ENCODE data around the gene PTPRN.

Gene PTPRN

GRCh38 chr2:219286436-219287115 lies 22.6 kb downstream of the PTPRN start:
- DNase-seq, result no peak

GRCh38 chr2:219285894-219286425 lies 23.2 kb downstream of the PTPRN start:
- no peak for DNase-seq

GRCh38 chr2:219285373-219285735 lies 23.8 kb downstream of the PTPRN start:
- no peak for DNase-seq

GRCh38 chr2:219284501-219285372 lies 24.5 kb downstream of the PTPRN start:
- no peak for DNase-seq

GRCh38 chr2:219282943-219283581 lies 26.1 kb downstream of the PTPRN start:
- DNase-seq, result no peak

- DNase-seq, result no peak
Observed at GRCh38 chr2:219282375-219282774, 26.8 kb downstream of the PTPRN start.

GRCh38 chr2:219281588-219281987 lies 27.6 kb downstream of the PTPRN start:
- DNase-seq, result no peak

GRCh38 chr2:219280651-219281050 lies 28.6 kb downstream of the PTPRN start:
- DNase-seq, result no peak

GRCh38 chr2:219279916-219280516 lies 29.2 kb downstream of the PTPRN start:
- DNase-seq, result no peak

- peak; percentile 87 for DNase-seq
Observed at GRCh38 chr2:219279151-219279915, 29.9 kb downstream of the PTPRN start, which contains the start of gene DNAJB2. TSS of gene DNAJB2 (plus strand) at chr2:219279366. CDS start at chr2:219279834, 468 bp downstream.

GRCh38 chr2:219278655-219279150 lies 30.5 kb downstream of the PTPRN start:
- no peak for DNase-seq

- DNase-seq, result peak; percentile 25
Observed at GRCh38 chr2:219277703-219278654, 31.2 kb downstream of the PTPRN start.

- DNase-seq, result no peak
Observed at GRCh38 chr2:219274361-219274921, 34.8 kb downstream of the PTPRN start.

GRCh38 chr2:219273937-219274336 lies 35.3 kb downstream of the PTPRN start:
- DNase-seq, result no peak

GRCh38 chr2:219272995-219273394 lies 36.2 kb downstream of the PTPRN start:
- DNase-seq, result no peak

- no peak for DNase-seq
Observed at GRCh38 chr2:219272356-219272755, 36.8 kb downstream of the PTPRN start.

- no peak for DNase-seq
Observed at GRCh38 chr2:219271021-219271420, 38.2 kb downstream of the PTPRN start.

GRCh38 chr2:219270055-219270372 lies 39.2 kb downstream of the PTPRN start:
- DNase-seq, result no peak

GRCh38 chr2:219269362-219270054 lies 39.7 kb downstream of the PTPRN start:
- no peak for DNase-seq

GRCh38 chr2:219268294-219268693 lies 40.9 kb downstream of the PTPRN start:
- DNase-seq, result no peak
